ENCODE measurements around the gene HLA-A. TPM values are rescaled to one million over a fixed set of nuclear protein-coding genes. Genes with fewer than 3 reads are reported as not detected.

Gene HLA-A
- 12.3 and 12.5 TPM in 2 replicates for polyA plus RNA-seq (2013)

DNA sequence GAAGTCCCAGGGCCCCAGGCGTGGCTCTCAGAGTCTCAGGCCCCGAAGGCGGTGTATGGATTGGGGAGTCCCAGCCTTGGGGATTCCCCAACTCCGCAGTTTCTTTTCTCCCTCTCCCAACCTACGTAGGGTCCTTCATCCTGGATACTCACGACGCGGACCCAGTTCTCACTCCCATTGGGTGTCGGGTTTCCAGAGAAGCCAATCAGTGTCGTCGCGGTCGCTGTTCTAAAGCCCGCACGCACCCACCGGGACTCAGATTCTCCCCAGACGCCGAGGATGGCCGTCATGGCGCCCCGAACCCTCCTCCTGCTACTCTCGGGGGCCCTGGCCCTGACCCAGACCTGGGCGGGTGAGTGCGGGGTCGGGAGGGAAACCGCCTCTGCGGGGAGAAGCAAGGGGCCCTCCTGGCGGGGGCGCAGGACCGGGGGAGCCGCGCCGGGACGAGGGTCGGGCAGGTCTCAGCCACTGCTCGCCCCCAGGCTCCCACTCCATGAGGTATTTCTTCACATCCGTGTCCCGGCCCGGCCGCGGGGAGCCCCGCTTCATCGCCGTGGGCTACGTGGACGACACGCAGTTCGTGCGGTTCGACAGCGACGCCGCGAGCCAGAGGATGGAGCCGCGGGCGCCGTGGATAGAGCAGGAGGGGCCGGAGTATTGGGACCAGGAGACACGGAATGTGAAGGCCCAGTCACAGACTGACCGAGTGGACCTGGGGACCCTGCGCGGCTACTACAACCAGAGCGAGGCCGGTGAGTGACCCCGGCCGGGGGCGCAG lies at the start of gene HLA-A:
Gene HLA-A, plus strand, starts transcription at position 258 of the 778 bp plus-strand sequence. Its CDS starts 22 bp downstream, at position 280.
- Histone ChIP-seq H3K79me1 (ENCODE audit: low read length) (no peaks in the 10 kb centered on the region), H2AK5ac (ENCODE audit: low read length) (no peak within 1 kb of the TSS)
- peak; percentile 52 to 57 for DNase-seq

GRCh38 chr6:29892696-29893095 lies 49.6 kb upstream of the HLA-A start:
- H3K79me2 ChIP-seq (ENCODE audit: control insufficient read depth, insufficient read depth, low read length, poor library complexity): no peaks in the 10 kb centered on the region
- no peak overlapping the region for H3K4ac ChIP-seq (ENCODE audit: low read depth, low read length)
- peaks cover 13% of the 10 kb centered on the region for H3K9me3 ChIP-seq (ENCODE audit: insufficient read depth, low read depth, low read length)
- H3K79me1 ChIP-seq (ENCODE audit: low read length): no peaks in the 10 kb centered on the region
- no peak overlapping the region for H4K91ac ChIP-seq (ENCODE audit: low read depth, low read length)
- H4K8ac ChIP-seq (ENCODE audit: low read depth, low read length): no peak overlapping the region
- H4K12ac ChIP-seq (ENCODE audit: low read depth, low read length): no peak overlapping the region
- H3K4me2 ChIP-seq (ENCODE audit: low read length): no peak overlapping the region
- DNase-seq: no peak
- no peak overlapping the region for H2AFZ ChIP-seq (ENCODE audit: insufficient read depth, low read length, poor library complexity)
- H3K27me3 ChIP-seq (ENCODE audit: insufficient read depth, low read length): peaks cover 18% of the 10 kb centered on the region
- no peak overlapping the region for H2BK12ac ChIP-seq (ENCODE audit: low read length)
- peaks cover 2% of the 10 kb centered on the region in 2 experiments for H3K4me1 ChIP-seq (ENCODE audit: control insufficient read depth in 1 of 2, insufficient read depth in 2 of 2, low read length in 2 of 2)
- H2BK120ac ChIP-seq (ENCODE audit: insufficient read depth, low read length, poor library complexity): no peak overlapping the region
- no peak overlapping the region for H3K9ac ChIP-seq (ENCODE audit: low read length)
- no peak overlapping the region for H3K27ac ChIP-seq (ENCODE audit: low read depth, low read length)
- H3K18ac ChIP-seq (ENCODE audit: low read length): no peak overlapping the region
- H3K23ac ChIP-seq (ENCODE audit: low read length): no peak overlapping the region
- no peak overlapping the region for H3K4me3 ChIP-seq (ENCODE audit: low read depth, low read length)
- H2BK5ac ChIP-seq (ENCODE audit: low read depth, low read length, poor library complexity): no peak overlapping the region
- no peak overlapping the region for H3K14ac ChIP-seq (ENCODE audit: low read length)
- H3K36me3 ChIP-seq (ENCODE audit: control insufficient read depth in 1 of 2, insufficient read depth in 2 of 2, low read length in 2 of 2): no peaks in the 10 kb centered on the region
- H2AK5ac ChIP-seq (ENCODE audit: low read length): no peak overlapping the region

More for the DNA sequence above, at the start of gene HLA-A:
- Histone ChIP-seq H3K36me3 (ENCODE audit: control insufficient read depth in 1 of 2, insufficient read depth in 2 of 2, low read length in 2 of 2) (no peaks in the 10 kb centered on the region), H4K12ac (ENCODE audit: low read depth, low read length) (peak within 1 kb of the TSS; percentile 39), H3K27ac (ENCODE audit: low read depth, low read length) (no peak within 1 kb of the TSS), H3K4ac (ENCODE audit: low read depth, low read length) (no peak within 1 kb of the TSS), H3K14ac (ENCODE audit: low read length) (no peak within 1 kb of the TSS), H2BK5ac (ENCODE audit: low read depth, low read length, poor library complexity) (no peak within 1 kb of the TSS), H3K9me3 (ENCODE audit: insufficient read depth, low read depth, low read length) (peaks cover 4% of the 10 kb centered on the region), H3K4me2 (ENCODE audit: low read length) (peak within 1 kb of the TSS; percentile 59), H3K9ac (ENCODE audit: low read length) (no peak within 1 kb of the TSS), H2BK120ac (ENCODE audit: insufficient read depth, low read length, poor library complexity) (no peak within 1 kb of the TSS), H3K4me3 (ENCODE audit: low read depth, low read length) (peak within 1 kb of the TSS; percentile 60), H4K91ac (ENCODE audit: low read depth, low read length) (no peak within 1 kb of the TSS), H2AFZ (ENCODE audit: insufficient read depth, low read length, poor library complexity) (peak within 1 kb of the TSS; percentile 83), H3K23ac (ENCODE audit: low read length) (no peak within 1 kb of the TSS), H2BK12ac (ENCODE audit: low read length) (no peak within 1 kb of the TSS), H3K79me2 (ENCODE audit: control insufficient read depth, insufficient read depth, low read length, poor library complexity) (no peaks in the 10 kb centered on the region), H3K4me1 (ENCODE audit: control insufficient read depth in 1 of 2, insufficient read depth in 2 of 2, low read length in 2 of 2) (peaks cover 0 to 4% of the 10 kb centered on the region in 2 experiments), H3K27me3 (ENCODE audit: insufficient read depth, low read length) (peaks cover 15% of the 10 kb centered on the region), H4K8ac (ENCODE audit: low read depth, low read length) (peak within 1 kb of the TSS; percentile 61), H3K18ac (ENCODE audit: low read length) (no peak within 1 kb of the TSS)
- WGBS (ENCODE audit: extremely low coverage, insufficient coverage, insufficient read length): no CpG with 5 or more reads among the region's 68 CpGs

DNA sequence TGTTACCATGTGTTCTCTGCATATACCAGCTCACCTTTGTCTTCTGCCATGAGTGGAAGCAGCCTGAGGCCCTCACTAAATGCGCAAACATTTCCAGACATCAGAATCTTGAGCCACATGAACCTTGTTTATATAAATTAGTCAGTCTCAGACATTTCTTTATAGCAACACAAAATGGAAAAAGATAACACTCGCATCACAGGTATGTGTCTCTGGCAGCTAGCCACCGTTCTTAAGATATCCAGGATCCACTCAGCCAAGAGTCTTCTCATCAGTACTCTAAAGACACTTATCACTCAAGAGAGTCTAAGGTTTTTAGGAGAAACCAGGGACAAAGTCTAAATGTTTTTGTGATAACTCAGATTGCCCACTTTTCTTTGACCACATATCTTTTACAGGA lies 43.1 kb upstream of the HLA-A start:
- peaks cover 7% of the 10 kb centered on the region for H3K9me3 ChIP-seq (ENCODE audit: insufficient read depth, low read depth, low read length)
- no peak overlapping the region for H3K4me2 ChIP-seq (ENCODE audit: low read length)
- no peak overlapping the region for H4K8ac ChIP-seq (ENCODE audit: low read depth, low read length)
- no peak overlapping the region for H3K9ac ChIP-seq (ENCODE audit: low read length)
- no peak overlapping the region for H3K27ac ChIP-seq (ENCODE audit: low read depth, low read length)
- H3K27me3 ChIP-seq (ENCODE audit: insufficient read depth, low read length): no peaks in the 10 kb centered on the region
- no peak overlapping the region for H4K91ac ChIP-seq (ENCODE audit: low read depth, low read length)
- no peak overlapping the region for H2AK5ac ChIP-seq (ENCODE audit: low read length)
- no peak overlapping the region for H3K4me3 ChIP-seq (ENCODE audit: low read depth, low read length)
- H3K18ac ChIP-seq (ENCODE audit: low read length): no peak overlapping the region
- H3K14ac ChIP-seq (ENCODE audit: low read length): no peak overlapping the region
- no peaks in the 10 kb centered on the region for H3K4me1 ChIP-seq (ENCODE audit: control insufficient read depth in 1 of 2, insufficient read depth in 2 of 2, low read length in 2 of 2)
- H3K79me1 ChIP-seq (ENCODE audit: low read length): no peaks in the 10 kb centered on the region
- no peak overlapping the region for H3K23ac ChIP-seq (ENCODE audit: low read length)
- H3K36me3 ChIP-seq (ENCODE audit: control insufficient read depth in 1 of 2, insufficient read depth in 2 of 2, low read length in 2 of 2): no peaks in the 10 kb centered on the region
- no CpG with 5 or more reads among the region's 3 CpGs for WGBS (ENCODE audit: extremely low coverage, insufficient coverage, insufficient read length)
- no peak overlapping the region for H2BK5ac ChIP-seq (ENCODE audit: low read depth, low read length, poor library complexity)
- no peak for DNase-seq
- no peak overlapping the region for H3K4ac ChIP-seq (ENCODE audit: low read depth, low read length)
- H2BK12ac ChIP-seq (ENCODE audit: low read length): no peak overlapping the region
- H3K79me2 ChIP-seq (ENCODE audit: control insufficient read depth, insufficient read depth, low read length, poor library complexity): no peaks in the 10 kb centered on the region
- H2AFZ ChIP-seq (ENCODE audit: insufficient read depth, low read length, poor library complexity): no peak overlapping the region
- no peak overlapping the region for H2BK120ac ChIP-seq (ENCODE audit: insufficient read depth, low read length, poor library complexity)
- no peak overlapping the region for H4K12ac ChIP-seq (ENCODE audit: low read depth, low read length)

DNA sequence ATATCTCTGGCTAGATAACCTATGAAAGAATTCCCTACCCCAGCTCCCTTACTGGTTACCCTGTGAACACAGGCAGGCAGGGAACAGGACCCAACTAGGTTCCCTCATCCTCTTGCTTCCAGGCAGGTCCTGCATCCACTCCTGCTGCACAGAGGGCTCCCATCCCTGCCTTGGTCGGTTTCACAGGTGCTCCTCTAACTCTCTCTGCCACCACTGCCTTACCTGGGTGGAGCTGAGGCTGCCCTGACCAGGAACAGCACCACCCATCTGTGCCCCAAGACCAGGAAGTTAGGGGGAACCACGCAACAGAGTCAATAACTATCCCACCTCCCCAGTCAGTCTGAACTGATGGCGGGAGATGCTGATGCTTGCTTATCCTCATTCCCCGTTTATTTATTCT lies 37.0 kb upstream of the HLA-A start:
- Histone ChIP-seq H3K23ac (ENCODE audit: low read length) (no peak overlapping the region), H2BK120ac (ENCODE audit: insufficient read depth, low read length, poor library complexity) (no peak overlapping the region), H2AFZ (ENCODE audit: insufficient read depth, low read length, poor library complexity) (no peak overlapping the region), H3K27me3 (ENCODE audit: insufficient read depth, low read length) (no peaks in the 10 kb centered on the region), H3K14ac (ENCODE audit: low read length) (no peak overlapping the region), H4K8ac (ENCODE audit: low read depth, low read length) (no peak overlapping the region), H4K12ac (ENCODE audit: low read depth, low read length) (no peak overlapping the region), H3K27ac (ENCODE audit: low read depth, low read length) (no peak overlapping the region), H2BK5ac (ENCODE audit: low read depth, low read length, poor library complexity) (no peak overlapping the region), H3K4ac (ENCODE audit: low read depth, low read length) (no peak overlapping the region), H3K9me3 (ENCODE audit: insufficient read depth, low read depth, low read length) (no peaks in the 10 kb centered on the region), H3K4me2 (ENCODE audit: low read length) (no peak overlapping the region), H2AK5ac (ENCODE audit: low read length) (no peak overlapping the region), H2BK12ac (ENCODE audit: low read length) (no peak overlapping the region), H3K79me1 (ENCODE audit: low read length) (no peaks in the 10 kb centered on the region), H3K4me3 (ENCODE audit: low read depth, low read length) (no peak overlapping the region), H3K79me2 (ENCODE audit: control insufficient read depth, insufficient read depth, low read length, poor library complexity) (no peaks in the 10 kb centered on the region), H3K4me1 (ENCODE audit: control insufficient read depth in 1 of 2, insufficient read depth in 2 of 2, low read length in 2 of 2) (no peaks in the 10 kb centered on the region), H3K9ac (ENCODE audit: low read length) (no peak overlapping the region), H4K91ac (ENCODE audit: low read depth, low read length) (no peak overlapping the region), H3K18ac (ENCODE audit: low read length) (no peak overlapping the region), H3K36me3 (ENCODE audit: control insufficient read depth in 1 of 2, insufficient read depth in 2 of 2, low read length in 2 of 2) (no peaks in the 10 kb centered on the region)
- DNase-seq: no peak
- no CpG with 5 or more reads among the region's 4 CpGs for WGBS (ENCODE audit: extremely low coverage, insufficient coverage, insufficient read length)

Data from trophoblast cell (in vitro differentiated cells and primary cell).